Gastrocnemius medialis (tissue), 4 donors: Measurements from ENCODE around the gene PSMA6.

Experiments
- CTCF ChIP-seq, 5 experiments: fragments of 450-650 bp in 3 of 5; fragments of 200-600 bp in 2 of 5; sonication (generic) in 2 of 5; IDR thresholded peaks in 4 of 5; conservative IDR thresholded peaks in 1 of 5; 1 replicate in 4 of 5; 2 replicates in 1 of 5; pipeline ENCODE4 v1.5.1; 2016 to 2019; ENCODE audit warnings: antibody characterized with exemption in 5 of 5, mild to moderate bottlenecking in 3 of 5, moderate library complexity in 3 of 5
- POLR2A ChIP-seq, 2 donors: fragments of 450-650 bp; IDR thresholded peaks; one replicate each; pipeline ENCODE4 v1.6.1; 2017; ENCODE audit warnings: antibody characterized with exemption in 2 of 2, mild to moderate bottlenecking in 2 of 2, moderate library complexity in 2 of 2

- no peak for TF ChIP-seq CTCF (IDR thresholded peaks at IDR 0.05 in 4 of 5, conservative IDR thresholded peaks at IDR 0.05 in 1 of 5)
- TF ChIP-seq POLR2A (IDR thresholded peaks at IDR 0.05) = no peak
Measured at GRCh38 chr14:35366056-35366451, 73.9 kb downstream of the PSMA6 start.
